Islet precursor cell (in vitro differentiated cells): ENCODE results near the gene LTB4R2.
"Not testable (repeated sequence)": the region's sequence is repeated elsewhere in the genome, so short reads cannot be mapped to it uniquely, and the experiment has no call there.

Experiments
- DNase-seq: peaks from one replicate; pipeline ENCODE4 v3.0.0-alpha.2; 2018

Gene LTB4R2

GRCh38 chr14:24340606-24341005, 30.7 kb downstream of the LTB4R2 start:
- no peak for DNase-seq

GRCh38 chr14:24342889-24343288, 32.9 kb downstream of the LTB4R2 start:
- DNase-seq = no peak

- no peak for DNase-seq
Measured at GRCh38 chr14:24343795-24344660, 34.1 kb downstream of the LTB4R2 start.

- DNase-seq = no peak
Measured at GRCh38 chr14:24347134-24347533, 37.2 kb downstream of the LTB4R2 start.

GRCh38 chr14:24348186-24348585, 38.2 kb downstream of the LTB4R2 start:
- DNase-seq = no peak

GRCh38 chr14:24349742-24350141, 39.8 kb downstream of the LTB4R2 start:
- DNase-seq = no peak

GRCh38 chr14:24351517-24351916, 41.6 kb downstream of the LTB4R2 start:
- no peak for DNase-seq

GRCh38 chr14:24353559-24354481, 43.9 kb downstream of the LTB4R2 start:
- DNase-seq = no peak

- DNase-seq = not testable (repeated sequence)
Measured at GRCh38 chr14:24354482-24354825, 44.5 kb downstream of the LTB4R2 start.

- no peak for DNase-seq
Measured at GRCh38 chr14:24355009-24355408, 45.1 kb downstream of the LTB4R2 start.

- no peak for DNase-seq
Measured at GRCh38 chr14:24356208-24356607, 46.3 kb downstream of the LTB4R2 start.

- no peak for DNase-seq
Measured at GRCh38 chr14:24360281-24360680, 50.3 kb downstream of the LTB4R2 start.

GRCh38 chr14:24361326-24361725, 51.4 kb downstream of the LTB4R2 start:
- no peak for DNase-seq
